ENCODE data around the gene TYW1B.

DNA sequence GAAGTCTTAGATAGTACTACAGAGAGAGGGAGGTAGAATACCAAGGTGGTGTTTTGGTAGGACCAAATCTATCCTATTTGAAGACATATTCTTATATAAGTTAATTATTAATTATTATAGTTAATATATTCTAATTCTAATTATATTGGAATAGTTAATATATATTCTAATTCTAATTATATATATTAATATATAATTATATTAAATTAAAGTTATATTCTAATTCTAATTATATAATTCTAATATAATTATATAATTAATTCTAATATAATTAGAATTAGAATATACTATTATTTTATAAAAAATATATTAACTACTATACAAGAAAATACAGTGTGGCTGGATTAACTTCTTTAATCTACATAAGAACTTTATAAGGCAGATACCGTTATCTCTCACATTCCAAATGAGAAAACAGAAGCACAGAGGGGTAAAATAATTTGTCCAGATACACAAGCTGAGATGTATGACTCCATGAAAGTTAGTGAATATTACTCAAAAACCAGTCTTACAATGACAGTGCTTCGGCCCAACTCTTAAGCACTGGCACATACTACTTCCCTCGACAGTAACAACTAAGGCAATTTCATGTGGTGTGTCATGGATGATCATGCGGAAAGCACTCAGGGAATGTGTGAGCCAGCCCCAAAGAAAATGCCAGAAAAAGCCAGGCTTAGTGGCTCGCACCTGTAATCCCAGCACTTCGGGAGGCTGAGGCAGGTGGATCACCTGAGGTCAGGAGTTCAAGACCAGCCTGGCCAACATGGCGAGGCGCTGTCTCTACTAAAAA lies 42.6 kb downstream of the TYW1B start:
- TF ChIP-seq, protein P1, sequence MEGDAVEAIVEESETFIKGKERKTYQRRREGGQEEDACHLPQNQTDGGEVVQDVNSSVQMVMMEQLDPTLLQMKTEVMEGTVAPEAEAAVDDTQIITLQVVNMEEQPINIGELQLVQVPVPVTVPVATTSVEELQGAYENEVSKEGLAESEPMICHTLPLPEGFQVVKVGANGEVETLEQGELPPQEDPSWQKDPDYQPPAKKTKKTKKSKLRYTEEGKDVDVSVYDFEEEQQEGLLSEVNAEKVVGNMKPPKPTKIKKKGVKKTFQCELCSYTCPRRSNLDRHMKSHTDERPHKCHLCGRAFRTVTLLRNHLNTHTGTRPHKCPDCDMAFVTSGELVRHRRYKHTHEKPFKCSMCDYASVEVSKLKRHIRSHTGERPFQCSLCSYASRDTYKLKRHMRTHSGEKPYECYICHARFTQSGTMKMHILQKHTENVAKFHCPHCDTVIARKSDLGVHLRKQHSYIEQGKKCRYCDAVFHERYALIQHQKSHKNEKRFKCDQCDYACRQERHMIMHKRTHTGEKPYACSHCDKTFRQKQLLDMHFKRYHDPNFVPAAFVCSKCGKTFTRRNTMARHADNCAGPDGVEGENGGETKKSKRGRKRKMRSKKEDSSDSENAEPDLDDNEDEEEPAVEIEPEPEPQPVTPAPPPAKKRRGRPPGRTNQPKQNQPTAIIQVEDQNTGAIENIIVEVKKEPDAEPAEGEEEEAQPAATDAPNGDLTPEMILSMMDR (conservative IDR thresholded peaks at IDR 0.05): no peak
- no peak for TF ChIP-seq ZFX (IDR thresholded peaks at IDR 0.05)
